ENCODE data around the gene GALNT14.

GALNT14 gene

DNA sequence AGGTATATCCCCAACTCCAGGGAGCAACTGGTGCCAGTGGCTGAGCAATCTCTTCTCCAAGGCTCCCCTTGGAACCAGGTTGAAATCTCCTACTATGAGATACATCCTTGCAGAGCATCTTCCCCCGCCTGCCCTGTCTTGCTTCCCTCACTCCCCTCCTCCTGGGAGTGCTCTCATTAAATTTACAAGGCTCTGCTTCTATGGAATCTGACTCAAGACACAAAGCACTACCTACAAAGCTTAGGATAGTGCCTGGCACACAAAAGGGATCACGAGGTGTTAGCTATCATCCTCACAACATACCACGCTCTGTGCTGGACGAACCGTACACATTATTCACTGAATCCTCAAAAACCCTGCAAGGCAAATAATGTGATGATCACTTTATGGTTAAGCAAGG is 121.6 kb downstream of the GALNT14 start:
- Histone ChIP-seq H3K27me3 (ENCODE audit: control insufficient read depth in 1 of 2, insufficient read depth in 2 of 2, low read length in 2 of 2) (peaks cover 0 to 2% of the 10 kb centered on the region in 2 donors), H3K9ac (ENCODE audit: low read length in 2 of 2) (no peak overlapping the region), H3K36me3 (ENCODE audit: control insufficient read depth in 2 of 2, insufficient read depth in 2 of 2, low read length in 2 of 2) (no peaks in the 10 kb centered on the region), H3K9me3 (ENCODE audit: control insufficient read depth in 2 of 2, low read length in 2 of 2) (no peaks in the 10 kb centered on the region), H3K4me1 (ENCODE audit: control insufficient read depth, insufficient read depth, low read length) (no peaks in the 10 kb centered on the region), H3K4me3 (ENCODE audit: low read length in 2 of 2) (no peak overlapping the region), H3K27ac (ENCODE audit: low read length) (no peak overlapping the region)

GRCh38 chr2:31014516-31014915 is 123.7 kb downstream of the GALNT14 start:
- H3K27me3 ChIP-seq (ENCODE audit: control insufficient read depth in 1 of 2, insufficient read depth in 2 of 2, low read length in 2 of 2): peaks cover 2 to 7% of the 10 kb centered on the region in 2 donors
- no peak overlapping the region for H3K9ac ChIP-seq (ENCODE audit: low read length in 2 of 2)
- H3K4me3 ChIP-seq (ENCODE audit: low read length in 2 of 2): no peak overlapping the region

DNA sequence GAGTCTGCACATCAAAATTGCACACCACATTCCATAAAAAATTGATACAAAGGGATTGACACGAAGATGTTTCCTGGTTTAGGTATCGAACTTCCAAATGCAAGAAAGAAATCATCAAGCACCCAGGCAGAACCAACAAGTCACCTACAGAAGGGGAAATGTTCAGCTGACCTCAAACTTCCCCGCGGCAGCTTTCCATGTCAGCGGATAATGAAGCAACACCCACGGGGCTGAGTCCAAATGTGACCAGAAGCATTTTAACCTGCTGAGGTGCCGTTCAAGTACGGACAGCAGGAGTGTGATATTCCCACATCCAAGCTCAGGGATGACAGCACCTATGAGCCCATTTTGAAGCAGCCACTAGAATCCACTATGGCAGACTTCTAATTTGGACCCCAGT is 124.9 kb downstream of the GALNT14 start:
- peaks cover 7 to 10% of the 10 kb centered on the region in 2 donors for H3K27me3 ChIP-seq (ENCODE audit: control insufficient read depth in 1 of 2, insufficient read depth in 2 of 2, low read length in 2 of 2)
- H3K9me3 ChIP-seq (ENCODE audit: control insufficient read depth in 2 of 2, low read length in 2 of 2): no peaks in the 10 kb centered on the region
- H3K27ac ChIP-seq (ENCODE audit: low read length): no peak overlapping the region
- H3K9ac ChIP-seq (ENCODE audit: low read length in 2 of 2): no peak overlapping the region
- no peaks in the 10 kb centered on the region for H3K36me3 ChIP-seq (ENCODE audit: control insufficient read depth in 2 of 2, insufficient read depth in 2 of 2, low read length in 2 of 2)
- H3K4me3 ChIP-seq (ENCODE audit: low read length in 2 of 2): no peak overlapping the region
- no peaks in the 10 kb centered on the region for H3K4me1 ChIP-seq (ENCODE audit: control insufficient read depth, insufficient read depth, low read length)

More at GRCh38 chr2:31014516-31014915, 123.7 kb downstream of the GALNT14 start:
- H3K36me3 ChIP-seq (ENCODE audit: control insufficient read depth in 2 of 2, insufficient read depth in 2 of 2, low read length in 2 of 2): no peaks in the 10 kb centered on the region
- H3K27ac ChIP-seq (ENCODE audit: low read length): no peak overlapping the region
- H3K9me3 ChIP-seq (ENCODE audit: control insufficient read depth in 2 of 2, low read length in 2 of 2): no peaks in the 10 kb centered on the region
- H3K4me1 ChIP-seq (ENCODE audit: control insufficient read depth, insufficient read depth, low read length): no peaks in the 10 kb centered on the region

GRCh38 chr2:31012406-31012805 is 125.8 kb downstream of the GALNT14 start:
- Histone ChIP-seq H3K9me3 (ENCODE audit: control insufficient read depth in 2 of 2, low read length in 2 of 2) (no peaks in the 10 kb centered on the region), H3K4me3 (ENCODE audit: low read length in 2 of 2) (no peak overlapping the region), H3K9ac (ENCODE audit: low read length in 2 of 2) (no peak overlapping the region), H3K27me3 (ENCODE audit: control insufficient read depth in 1 of 2, insufficient read depth in 2 of 2, low read length in 2 of 2) (peaks cover 8 to 10% of the 10 kb centered on the region in 2 donors), H3K4me1 (ENCODE audit: control insufficient read depth, insufficient read depth, low read length) (no peaks in the 10 kb centered on the region), H3K36me3 (ENCODE audit: control insufficient read depth in 2 of 2, insufficient read depth in 2 of 2, low read length in 2 of 2) (no peaks in the 10 kb centered on the region), H3K27ac (ENCODE audit: low read length) (no peak overlapping the region)

DNA sequence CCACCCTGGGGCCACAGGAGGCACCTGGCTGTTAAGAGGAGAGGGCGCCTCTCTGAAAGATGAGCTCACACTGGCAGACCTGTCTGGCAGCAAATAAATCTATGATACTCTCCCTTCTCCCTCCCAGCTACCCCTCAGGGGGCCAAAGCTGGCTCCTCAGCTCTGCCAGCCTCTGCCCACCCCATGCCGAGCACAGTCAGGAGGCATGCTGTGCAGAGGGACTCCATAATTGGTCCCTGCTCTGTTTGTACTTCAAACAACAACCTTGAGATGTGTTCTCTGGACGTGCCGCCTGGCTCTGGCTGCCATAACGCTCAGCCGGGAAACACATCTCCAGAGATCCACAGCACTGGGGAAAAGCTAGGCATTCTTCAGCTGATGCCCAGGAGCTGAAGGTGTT is 126.7 kb downstream of the GALNT14 start:
- H3K27me3 ChIP-seq (ENCODE audit: control insufficient read depth in 1 of 2, insufficient read depth in 2 of 2, low read length in 2 of 2): peaks cover 10% of the 10 kb centered on the region in 2 donors
- no peaks in the 10 kb centered on the region for H3K36me3 ChIP-seq (ENCODE audit: control insufficient read depth in 2 of 2, insufficient read depth in 2 of 2, low read length in 2 of 2)
- no peaks in the 10 kb centered on the region for H3K9me3 ChIP-seq (ENCODE audit: control insufficient read depth in 2 of 2, low read length in 2 of 2)
- H3K4me3 ChIP-seq (ENCODE audit: low read length in 2 of 2): no peak overlapping the region
- H3K4me1 ChIP-seq (ENCODE audit: control insufficient read depth, insufficient read depth, low read length): no peaks in the 10 kb centered on the region
- no peak overlapping the region for H3K27ac ChIP-seq (ENCODE audit: low read length)
- H3K9ac ChIP-seq (ENCODE audit: low read length in 2 of 2): no peak overlapping the region

DNA sequence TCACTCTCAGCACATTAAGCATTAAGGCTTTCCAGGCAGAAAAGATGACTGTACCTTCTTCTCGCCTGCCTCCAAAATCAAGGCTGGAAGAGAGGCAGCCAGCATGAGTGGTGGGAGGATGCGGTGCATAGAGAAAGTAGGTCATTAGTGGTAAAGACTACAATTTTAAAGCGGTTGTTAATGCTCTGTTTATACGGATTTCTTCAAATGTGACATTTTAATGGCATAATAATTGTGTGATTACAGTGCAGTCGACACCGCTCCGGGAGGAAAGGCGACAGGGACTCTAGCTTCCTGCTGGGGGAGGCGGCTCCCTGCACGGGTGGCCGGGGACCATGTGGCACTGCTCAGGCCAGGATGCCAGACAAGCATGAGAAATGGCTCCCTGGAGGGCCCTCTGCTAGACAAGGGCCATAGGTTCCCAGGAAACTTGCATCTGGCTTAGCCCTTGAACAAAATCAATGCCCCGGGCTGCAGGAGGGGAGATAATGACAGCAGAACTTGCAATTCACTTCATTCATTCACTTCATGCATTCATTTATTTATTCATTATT is 129.6 kb downstream of the GALNT14 start:
- no peaks in the 10 kb centered on the region for H3K36me3 ChIP-seq (ENCODE audit: control insufficient read depth in 2 of 2, insufficient read depth in 2 of 2, low read length in 2 of 2)
- H3K4me3 ChIP-seq (ENCODE audit: low read length in 2 of 2): no peak overlapping the region
- no peaks in the 10 kb centered on the region for H3K4me1 ChIP-seq (ENCODE audit: control insufficient read depth, insufficient read depth, low read length)
- no peaks in the 10 kb centered on the region for H3K9me3 ChIP-seq (ENCODE audit: control insufficient read depth in 2 of 2, low read length in 2 of 2)
- H3K27ac ChIP-seq (ENCODE audit: low read length): no peak overlapping the region
- peaks cover 10 to 12% of the 10 kb centered on the region in 2 donors for H3K27me3 ChIP-seq (ENCODE audit: control insufficient read depth in 1 of 2, insufficient read depth in 2 of 2, low read length in 2 of 2)
- H3K9ac ChIP-seq (ENCODE audit: low read length in 2 of 2): no peak overlapping the region

DNA sequence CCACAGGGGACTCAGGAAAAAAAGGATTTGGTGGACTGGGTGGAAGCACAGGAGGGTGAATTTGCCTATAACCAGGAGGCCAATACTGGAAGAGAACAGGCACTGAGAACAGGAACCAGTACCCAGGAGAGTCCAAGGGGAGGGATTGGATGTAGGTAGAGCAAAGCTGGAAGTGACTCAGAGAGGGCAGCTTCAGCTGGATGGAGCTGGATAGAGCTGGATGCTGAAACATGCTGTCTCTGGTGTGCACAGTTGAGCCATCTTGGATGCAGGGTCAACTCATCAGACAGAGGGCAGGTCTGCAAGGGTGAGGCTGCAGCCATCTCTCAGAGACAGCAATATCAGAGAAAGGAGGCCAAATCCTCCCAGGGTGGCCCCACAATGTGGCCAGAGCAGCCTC is 134.0 kb downstream of the GALNT14 start:
- H3K27ac ChIP-seq (ENCODE audit: low read length): no peak overlapping the region

DNA sequence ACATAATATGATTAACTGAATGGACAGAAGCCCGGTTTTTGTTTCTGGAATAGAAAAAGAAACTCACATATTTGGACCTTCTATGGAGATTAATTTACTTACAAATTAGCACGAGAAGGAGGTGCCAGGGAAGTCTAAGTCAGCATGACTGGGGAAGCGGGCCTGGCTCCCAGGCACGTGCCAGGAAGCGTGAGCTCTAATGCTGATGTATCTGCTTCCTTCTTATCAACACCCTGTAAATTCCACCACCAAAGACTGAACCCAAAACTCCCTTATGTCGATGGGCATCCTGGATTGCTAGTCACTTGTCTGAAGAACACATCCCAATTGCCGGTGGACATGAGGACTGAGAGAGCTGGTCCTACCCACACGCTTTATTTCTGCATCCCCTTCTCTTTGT is 134.5 kb downstream of the GALNT14 start:
- Histone ChIP-seq H3K27me3 (ENCODE audit: control insufficient read depth in 1 of 2, insufficient read depth in 2 of 2, low read length in 2 of 2) (peaks cover 3 to 5% of the 10 kb centered on the region in 2 donors), H3K4me1 (ENCODE audit: control insufficient read depth, insufficient read depth, low read length) (no peaks in the 10 kb centered on the region), H3K36me3 (ENCODE audit: control insufficient read depth in 2 of 2, insufficient read depth in 2 of 2, low read length in 2 of 2) (no peaks in the 10 kb centered on the region), H3K9ac (ENCODE audit: low read length in 2 of 2) (no peak overlapping the region), H3K9me3 (ENCODE audit: control insufficient read depth in 2 of 2, low read length in 2 of 2) (no peaks in the 10 kb centered on the region), H3K27ac (ENCODE audit: low read length) (no peak overlapping the region), H3K4me3 (ENCODE audit: low read length in 2 of 2) (no peak overlapping the region)

More for the DNA sequence above, 134.0 kb downstream of the GALNT14 start:
- Histone ChIP-seq H3K27me3 (ENCODE audit: control insufficient read depth in 1 of 2, insufficient read depth in 2 of 2, low read length in 2 of 2) (peaks cover 5% of the 10 kb centered on the region in 2 donors), H3K9me3 (ENCODE audit: control insufficient read depth in 2 of 2, low read length in 2 of 2) (no peaks in the 10 kb centered on the region), H3K4me1 (ENCODE audit: control insufficient read depth, insufficient read depth, low read length) (no peaks in the 10 kb centered on the region), H3K9ac (ENCODE audit: low read length in 2 of 2) (no peak overlapping the region), H3K36me3 (ENCODE audit: control insufficient read depth in 2 of 2, insufficient read depth in 2 of 2, low read length in 2 of 2) (no peaks in the 10 kb centered on the region), H3K4me3 (ENCODE audit: low read length in 2 of 2) (no peak overlapping the region)

- peaks cover 0 to 5% of the 10 kb centered on the region in 2 donors for H3K27me3 ChIP-seq (ENCODE audit: control insufficient read depth in 1 of 2, insufficient read depth in 2 of 2, low read length in 2 of 2)
- H3K36me3 ChIP-seq (ENCODE audit: control insufficient read depth in 2 of 2, insufficient read depth in 2 of 2, low read length in 2 of 2): no peaks in the 10 kb centered on the region
- H3K9me3 ChIP-seq (ENCODE audit: control insufficient read depth in 2 of 2, low read length in 2 of 2): no peaks in the 10 kb centered on the region
- no peak overlapping the region for H3K27ac ChIP-seq (ENCODE audit: low read length)
- H3K9ac ChIP-seq (ENCODE audit: low read length in 2 of 2): no peak overlapping the region
- H3K4me3 ChIP-seq (ENCODE audit: low read length in 2 of 2): no peak overlapping the region
- H3K4me1 ChIP-seq (ENCODE audit: control insufficient read depth, insufficient read depth, low read length): no peaks in the 10 kb centered on the region
Observed at GRCh38 chr2:31002537-31003150, 135.6 kb downstream of the GALNT14 start.

DNA sequence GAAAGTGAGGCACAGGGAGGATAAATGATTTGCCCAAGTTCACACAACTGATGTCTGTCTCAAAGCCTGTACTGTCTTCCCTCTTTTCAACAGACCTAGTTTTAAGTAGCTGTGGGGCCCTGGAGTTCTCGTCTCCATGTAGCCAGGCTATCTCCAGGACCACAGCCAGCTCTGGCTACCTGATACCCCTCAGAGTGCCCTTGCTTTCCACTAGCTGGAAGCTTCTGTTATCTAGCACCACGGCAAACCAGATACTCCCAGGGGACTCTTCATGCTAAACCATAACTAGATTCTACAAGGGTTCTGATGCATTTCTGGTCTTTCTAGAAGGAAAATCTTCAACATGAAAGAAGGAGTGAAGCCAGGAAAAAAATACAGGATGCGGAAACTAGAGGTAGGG is 137.3 kb downstream of the GALNT14 start:
- no peaks in the 10 kb centered on the region for H3K36me3 ChIP-seq (ENCODE audit: control insufficient read depth in 2 of 2, insufficient read depth in 2 of 2, low read length in 2 of 2)
- H3K9ac ChIP-seq (ENCODE audit: low read length in 2 of 2): no peak overlapping the region
- no peak overlapping the region for H3K27ac ChIP-seq (ENCODE audit: low read length)
- no peaks in the 10 kb centered on the region for H3K9me3 ChIP-seq (ENCODE audit: control insufficient read depth in 2 of 2, low read length in 2 of 2)
- H3K4me1 ChIP-seq (ENCODE audit: control insufficient read depth, insufficient read depth, low read length): no peaks in the 10 kb centered on the region
- H3K4me3 ChIP-seq (ENCODE audit: low read length in 2 of 2): no peak overlapping the region
- H3K27me3 ChIP-seq (ENCODE audit: control insufficient read depth in 1 of 2, insufficient read depth in 2 of 2, low read length in 2 of 2): no peaks in the 10 kb centered on the region

DNA sequence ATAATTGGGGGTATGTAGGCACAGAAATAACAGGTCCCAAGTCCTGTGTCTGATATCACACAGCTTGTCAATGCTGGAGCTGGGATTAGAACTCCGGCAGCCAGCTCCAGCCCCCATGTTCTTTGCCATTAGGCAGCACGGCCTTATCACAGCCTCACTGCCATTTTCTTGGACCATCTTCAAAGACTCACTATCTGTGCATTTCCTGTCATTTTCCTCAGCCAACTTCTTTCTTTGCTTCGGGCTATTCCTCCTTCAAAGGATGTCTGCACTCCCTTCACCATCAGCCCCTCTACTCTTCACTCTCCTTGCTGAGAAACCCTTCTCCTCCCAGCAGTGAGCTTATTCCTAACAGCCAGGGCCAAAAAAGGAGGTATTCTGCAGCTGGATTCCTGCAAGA is 139.6 kb downstream of the GALNT14 start:
- H3K9me3 ChIP-seq (ENCODE audit: control insufficient read depth in 2 of 2, low read length in 2 of 2): no peaks in the 10 kb centered on the region
- no peak overlapping the region for H3K4me3 ChIP-seq (ENCODE audit: low read length in 2 of 2)
- H3K27ac ChIP-seq (ENCODE audit: low read length): no peak overlapping the region
- H3K36me3 ChIP-seq (ENCODE audit: control insufficient read depth in 2 of 2, insufficient read depth in 2 of 2, low read length in 2 of 2): no peaks in the 10 kb centered on the region
- H3K4me1 ChIP-seq (ENCODE audit: control insufficient read depth, insufficient read depth, low read length): no peaks in the 10 kb centered on the region
- no peak overlapping the region for H3K9ac ChIP-seq (ENCODE audit: low read length in 2 of 2)
- no peaks in the 10 kb centered on the region for H3K27me3 ChIP-seq (ENCODE audit: control insufficient read depth in 1 of 2, insufficient read depth in 2 of 2, low read length in 2 of 2)

Data from stomach smooth muscle (tissue), 2 donors.